GM23248 (cell line): Measurements from ENCODE around the gene COQ9. TPM values are rescaled to one million over a fixed set of nuclear protein-coding genes. Genes with fewer than 3 reads are reported as not detected.

ENCODE experiments used
- DNase-seq: peaks from one replicate; pipeline ENCODE4 v3.0.0-alpha.2; 2015
- H2AFZ ChIP-seq: fragments of 200-600 bp; sonication (generic); 2 replicates; pipeline ENCODE4 v1.6.1; 2016; ENCODE audit warnings: antibody characterized with exemption
- H3F3A ChIP-seq: fragments of 200-600 bp; sonication (generic); 2 replicates; pipeline ENCODE4 v1.6.1; 2016; ENCODE audit warnings: mild to moderate bottlenecking, antibody characterized with exemption, mixed run types; ENCODE audit not compliant: insufficient read depth
- H3K27ac ChIP-seq: fragments of 200-600 bp; sonication (generic); 2 replicates; pipeline ENCODE4 v1.5.1; 2016; ENCODE audit warnings: mild to moderate bottlenecking
- H3K27me3 ChIP-seq: fragments of 200-600 bp; sonication (generic); replicated peaks from 2 replicates; pipeline ENCODE4 v1.6.1; 2016; ENCODE audit warnings: mild to moderate bottlenecking; ENCODE audit not compliant: insufficient read depth
- H3K36me3 ChIP-seq: fragments of 200-600 bp; sonication (generic); 2 replicates; pipeline ENCODE4 v1.6.1; 2016; ENCODE audit warnings: low read depth, mild to moderate bottlenecking
- H3K4me1 ChIP-seq: fragments of 200-600 bp; sonication (generic); 2 replicates; pipeline ENCODE4 v1.6.1; 2016; ENCODE audit warnings: mild to moderate bottlenecking; ENCODE audit not compliant: insufficient read depth
- H3K4me2 ChIP-seq: fragments of 200-600 bp; sonication (generic); one replicate; pipeline ENCODE4 v1.6.1; 2016; ENCODE audit warnings: mild to moderate bottlenecking; ENCODE audit not compliant: unreplicated experiment
- H3K4me3 ChIP-seq: fragments of 200-600 bp; sonication (generic); 2 replicates; pipeline ENCODE4 v1.5.1; 2016; ENCODE audit warnings: mild to moderate bottlenecking
- H3K79me2 ChIP-seq: fragments of 200-600 bp; sonication (generic); 2 replicates; pipeline ENCODE4 v1.6.1; 2016; ENCODE audit warnings: mild to moderate bottlenecking; ENCODE audit not compliant: insufficient read depth
- H3K9ac ChIP-seq: fragments of 200-600 bp; sonication (generic); 2 replicates; pipeline ENCODE4 v1.6.1; 2016; ENCODE audit warnings: mild to moderate bottlenecking
- H3K9me2 ChIP-seq: fragments of 200-600 bp; sonication (generic); 2 replicates; pipeline ENCODE4 v1.6.1; 2016; ENCODE audit warnings: mixed run types, mild to moderate bottlenecking, moderate library complexity; ENCODE audit not compliant: insufficient read depth
- H3K9me3 ChIP-seq: fragments of 200-600 bp; sonication (generic); one replicate; pipeline ENCODE4 v1.6.1; 2017; ENCODE audit warnings: low read depth
- H4K20me1 ChIP-seq: fragments of 200-600 bp; sonication (generic); 2 replicates; pipeline ENCODE4 v1.6.0; 2016; ENCODE audit not compliant: insufficient read depth
- EZH2 ChIP-seq: fragments of 200-600 bp; sonication (generic); IDR thresholded peaks from 2 replicates; pipeline ENCODE4 v1.6.1; 2018; ENCODE audit warnings: antibody characterized with exemption, mild to moderate bottlenecking; ENCODE audit not compliant: insufficient read depth, poor library complexity, severe bottlenecking
- EZH2phosphoT487 ChIP-seq: fragments of 200-600 bp; sonication (generic); IDR thresholded peaks from 2 replicates; pipeline ENCODE4 v1.6.1; 2018; ENCODE audit warnings: antibody characterized with exemption, moderate library complexity, mild to moderate bottlenecking, low read depth; ENCODE audit not compliant: insufficient read depth
- WGBS, 2 experiments: methylation state at CpG; one replicate each; pipeline ENCODE4 v1.1.6; 2015 to 2017; ENCODE audit warnings: low lambda C conversion rate in 2 of 2, low coverage in 1 of 2; ENCODE audit errors: missing lambda C conversion rate in 2 of 2; 5-methylcytosine and 5-hydroxymethylcytosine counted together
- in situ Hi-C: fragments of 300-500 bp; cut with MboI; formaldehyde crosslinking; loops from 2 replicates; pipeline ENCODE4 v1.15.0; 2020
- polyA plus RNA-seq: library from polyadenylated mRNA; unstranded; fragments of >200 nt; fragmentation: Nextera tagmentation; extraction: Ambion mirVana; gene quantifications from 2 replicates; pipeline ENCODE4 v1.2.1, GENCODE V29; 2016
- total RNA-seq: library from RNA; depleted of rRNA; stranded (reverse); fragments of >200 nt; shearing (Covaris generic); gene quantifications from 2 replicates; pipeline ENCODE4 v1.2.3, GENCODE V29; 2014

Gene COQ9
- total and polyA plus RNA-seq, 2 experiments from 2014 or later = 41.3 to 41.8 TPM

DNA sequence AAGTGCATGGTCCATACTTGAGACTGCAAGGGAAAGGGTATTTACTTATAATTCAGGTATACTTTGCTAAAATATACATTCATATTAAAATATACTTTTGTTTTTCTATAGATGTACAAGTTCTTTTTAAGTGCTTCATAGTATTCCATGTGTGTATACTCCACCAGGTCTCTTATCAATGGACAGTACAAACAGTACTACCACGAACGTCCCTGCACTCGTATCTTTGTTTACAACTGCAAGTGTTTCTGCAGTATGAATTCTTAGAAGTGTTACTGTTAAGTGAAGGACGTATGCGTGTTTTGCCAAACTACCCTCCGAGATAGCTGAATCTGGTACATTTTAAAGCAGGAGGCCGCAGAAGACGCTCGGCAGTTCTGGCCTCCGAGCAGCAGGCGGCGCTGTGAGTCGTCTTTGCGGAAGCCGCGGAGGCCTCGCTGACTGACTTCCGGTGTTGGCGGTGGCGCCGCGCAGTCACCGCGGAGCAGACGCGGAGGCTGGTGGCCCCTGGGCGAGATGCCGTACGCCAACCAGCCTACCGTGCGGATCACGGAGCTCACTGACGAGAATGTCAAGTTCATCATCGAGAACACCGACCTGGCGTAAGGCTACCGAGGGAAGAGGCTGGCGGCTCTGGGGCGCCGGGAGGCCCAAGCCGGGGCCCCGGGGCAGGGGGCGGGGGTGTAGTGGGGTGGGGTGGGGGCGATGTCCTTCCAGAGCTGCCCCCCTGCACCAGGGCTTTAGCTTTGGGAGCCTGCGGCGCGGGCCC is 15.1 kb downstream of the COQ9 start, which contains the start of gene POLR2C:
Gene POLR2C, plus strand, starts transcription at position 471 of the 769 bp plus-strand sequence. Its CDS starts 46 bp downstream, at position 517.
- H3K4me3 ChIP-seq = peak within 1 kb of the TSS; percentile 83
- in situ Hi-C loops = no loop called here
- H3K9me2 ChIP-seq = no peaks in the 10 kb centered on the region
- TF ChIP-seq EZH2phosphoT487 = no peak
- TF ChIP-seq EZH2 = no peak
- H3K9me3 ChIP-seq = no peaks in the 10 kb centered on the region
- peaks cover 21% of the 10 kb centered on the region; the same call in 1 of the 2 replicates for H3K36me3 ChIP-seq
- H2AFZ ChIP-seq = no peak within 1 kb of the TSS; the same call in 1 of the 2 replicates
- H3K9ac ChIP-seq = peak within 1 kb of the TSS; percentile 85
- H3K4me1 ChIP-seq = peaks cover 12% of the 10 kb centered on the region
- peaks cover 44% of the 10 kb centered on the region for H3K79me2 ChIP-seq
- 1% methylated on average over 26 to 46 of the region's 47 CpGs for WGBS, 2 experiments
- DNase-seq = peak; percentile 91
- peak within 1 kb of the TSS; percentile 92 for H3K4me2 ChIP-seq
- H4K20me1 ChIP-seq = no peaks in the 10 kb centered on the region; the same call in 1 of the 2 replicates
- H3K27ac ChIP-seq = peak within 1 kb of the TSS; percentile 48
- H3F3A ChIP-seq = peaks cover 18% of the 10 kb centered on the region; the same call in 1 of the 2 replicates
- H3K27me3 ChIP-seq = no peaks in the 10 kb centered on the region

GRCh38 chr16:57462978-57463362 is 15.7 kb downstream of the COQ9 start:
- in situ Hi-C loops = no loop called here
- H3K4me1 ChIP-seq = peaks cover 12% of the 10 kb centered on the region
- no peak overlapping the region for H2AFZ ChIP-seq
- TF ChIP-seq EZH2 = no peak
- TF ChIP-seq EZH2phosphoT487 = no peak
- peaks cover 26% of the 10 kb centered on the region; the same call in 1 of the 2 replicates for H3K36me3 ChIP-seq
- H3K27me3 ChIP-seq = no peaks in the 10 kb centered on the region
- peak overlapping the region; percentile 48 for H3K27ac ChIP-seq
- H3K4me3 ChIP-seq = peak overlapping the region; percentile 83
- no peaks in the 10 kb centered on the region for H3K9me2 ChIP-seq
- no peaks in the 10 kb centered on the region; the same call in 1 of the 2 replicates for H4K20me1 ChIP-seq
- DNase-seq = peak; percentile 65
- peak overlapping the region; percentile 85 for H3K9ac ChIP-seq
- H3K79me2 ChIP-seq = peaks cover 48% of the 10 kb centered on the region
- 0 to 3% methylated on average over 10 to 16 of the region's 16 CpGs for WGBS, 2 experiments
- peak overlapping the region; percentile 92 for H3K4me2 ChIP-seq
- H3K9me3 ChIP-seq = no peaks in the 10 kb centered on the region
- H3F3A ChIP-seq = peaks cover 23% of the 10 kb centered on the region; the same call in 1 of the 2 replicates

- H3K27me3 ChIP-seq = no peaks in the 10 kb centered on the region
- no peaks in the 10 kb centered on the region for H3K9me3 ChIP-seq
- peak overlapping the region; percentile 8; the same call in 1 of the 2 replicates for H3K9ac ChIP-seq
- no peaks in the 10 kb centered on the region; the same call in 1 of the 2 replicates for H4K20me1 ChIP-seq
- H3F3A ChIP-seq = peaks cover 32% of the 10 kb centered on the region
- H3K4me3 ChIP-seq = no peak overlapping the region
- H3K4me2 ChIP-seq = no peak overlapping the region
- no peak for TF ChIP-seq EZH2
- no peak for TF ChIP-seq EZH2phosphoT487
- H3K36me3 ChIP-seq = peaks cover 34% of the 10 kb centered on the region; the same call in 1 of the 2 replicates
- no peak overlapping the region for H3K27ac ChIP-seq
- 87 to 93% methylated on average over 2 of the region's 2 CpGs for WGBS, 2 experiments
- DNase-seq = no peak
- in situ Hi-C loops = no loop called here
- H3K9me2 ChIP-seq = no peaks in the 10 kb centered on the region
- H2AFZ ChIP-seq = no peak overlapping the region
- peaks cover 12% of the 10 kb centered on the region for H3K4me1 ChIP-seq
- H3K79me2 ChIP-seq = peaks cover 60% of the 10 kb centered on the region
These were observed 17.2 kb downstream of the COQ9 start for GRCh38 chr16:57464523-57464922.

- no peak for DNase-seq
- Histone ChIP-seq H3K36me3 (peaks cover 47% of the 10 kb centered on the region), H3K27me3 (no peaks in the 10 kb centered on the region), H3K9me2 (no peaks in the 10 kb centered on the region), H3K79me2 (peaks cover 51% of the 10 kb centered on the region), H3F3A (peaks cover 40% of the 10 kb centered on the region), H3K4me3 (no peak overlapping the region), H3K27ac (no peak overlapping the region), H2AFZ (no peak overlapping the region), H3K9me3 (no peaks in the 10 kb centered on the region), H4K20me1 (no peaks in the 10 kb centered on the region; the same call in 1 of the 2 replicates), H3K9ac (no peak overlapping the region), H3K4me1 (peaks cover 15% of the 10 kb centered on the region), H3K4me2 (no peak overlapping the region)
- in situ Hi-C loops = no loop called here
- TF ChIP-seq EZH2phosphoT487 (no peak), EZH2 (no peak)
- 88 to 91% methylated on average over 2 of the region's 2 CpGs for WGBS, 2 experiments
These were observed 21.1 kb downstream of the COQ9 start for GRCh38 chr16:57468346-57468745.
